Breast epithelium (tissue), 3 donors: ENCODE measurements around the gene RGPD8.

Experiments
- POLR2AphosphoS5 ChIP-seq, 3 donors: sonication (generic); formaldehyde crosslinking; IDR thresholded peaks; one replicate each; pipeline ENCODE4 v1.6.1; 2017; ENCODE audit warnings: antibody characterized with exemption in 3 of 3
- TF ChIP-seq, protein P1 (sequence below), 3 donors: fragments of 450-650 bp; IDR thresholded peaks; one replicate each; pipeline ENCODE4 v1.5.1; 2016 to 2017; ENCODE audit warnings: antibody characterized with exemption in 3 of 3, mild to moderate bottlenecking in 3 of 3, moderate library complexity in 3 of 3

DNA sequence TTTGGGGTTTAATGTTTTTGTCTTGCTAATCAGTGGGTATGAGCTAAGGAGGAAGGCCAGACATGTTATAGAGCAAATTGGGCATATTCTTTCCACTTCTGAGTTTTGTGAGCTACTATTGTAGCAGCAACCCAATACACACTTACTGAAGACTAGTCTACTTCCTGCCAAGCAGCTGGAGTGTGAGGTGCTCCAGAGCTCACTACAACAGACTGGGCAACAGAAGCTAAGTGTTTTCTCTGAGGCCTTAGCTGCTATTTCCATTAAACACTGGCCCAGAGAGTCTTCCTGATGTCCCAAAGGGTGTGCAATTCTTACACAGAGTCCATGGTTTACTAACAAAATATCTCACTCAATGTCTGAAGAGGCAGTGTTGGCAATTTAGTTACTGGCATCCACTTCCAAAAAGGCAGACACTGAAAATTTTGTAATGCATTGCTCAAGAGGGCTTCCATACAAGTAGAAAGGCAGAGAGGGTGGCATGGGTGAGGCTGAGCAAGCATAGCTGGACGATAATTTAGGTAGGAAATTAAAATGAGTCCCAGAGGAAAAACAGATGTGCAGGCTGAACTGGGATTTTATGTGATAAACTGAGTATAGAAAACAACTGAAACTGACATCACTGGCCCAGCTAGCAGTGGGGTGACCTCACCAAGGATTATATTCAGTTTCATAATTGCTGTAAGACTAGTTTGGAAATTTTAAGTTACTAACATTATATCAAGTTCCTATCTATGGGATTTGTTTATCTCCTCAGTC is 89.4 kb downstream of the RGPD8 start:
- TF ChIP-seq, protein P1, sequence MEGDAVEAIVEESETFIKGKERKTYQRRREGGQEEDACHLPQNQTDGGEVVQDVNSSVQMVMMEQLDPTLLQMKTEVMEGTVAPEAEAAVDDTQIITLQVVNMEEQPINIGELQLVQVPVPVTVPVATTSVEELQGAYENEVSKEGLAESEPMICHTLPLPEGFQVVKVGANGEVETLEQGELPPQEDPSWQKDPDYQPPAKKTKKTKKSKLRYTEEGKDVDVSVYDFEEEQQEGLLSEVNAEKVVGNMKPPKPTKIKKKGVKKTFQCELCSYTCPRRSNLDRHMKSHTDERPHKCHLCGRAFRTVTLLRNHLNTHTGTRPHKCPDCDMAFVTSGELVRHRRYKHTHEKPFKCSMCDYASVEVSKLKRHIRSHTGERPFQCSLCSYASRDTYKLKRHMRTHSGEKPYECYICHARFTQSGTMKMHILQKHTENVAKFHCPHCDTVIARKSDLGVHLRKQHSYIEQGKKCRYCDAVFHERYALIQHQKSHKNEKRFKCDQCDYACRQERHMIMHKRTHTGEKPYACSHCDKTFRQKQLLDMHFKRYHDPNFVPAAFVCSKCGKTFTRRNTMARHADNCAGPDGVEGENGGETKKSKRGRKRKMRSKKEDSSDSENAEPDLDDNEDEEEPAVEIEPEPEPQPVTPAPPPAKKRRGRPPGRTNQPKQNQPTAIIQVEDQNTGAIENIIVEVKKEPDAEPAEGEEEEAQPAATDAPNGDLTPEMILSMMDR (IDR thresholded peaks at IDR 0.05), result no peak
- no peak for TF ChIP-seq POLR2AphosphoS5 (IDR thresholded peaks at IDR 0.05)
